Upper lobe of left lung (tissue), 6 donors: ENCODE data around the gene GFPT2. TPM values are rescaled to one million over a fixed set of nuclear protein-coding genes. Genes with fewer than 3 reads are reported as not detected.
A peak's percentile ranks its signal among the peaks of the same experiment; 100 is the strongest.

Experiments used
- ATAC-seq, 2 donors: fragments of 200-7000 bp; cut with Tn5 transposase; one replicate each; pipeline ENCODE4 v1.9.1; 2022; ENCODE audit warnings: mild to moderate bottlenecking in 2 of 2, moderate library complexity in 2 of 2; ENCODE audit not compliant: low FRiP score in 2 of 2
- DNase-seq, 2 donors: peaks; one replicate each; pipeline ENCODE4 v3.0.0-alpha.2; 2019 to 2020
- H3K27ac ChIP-seq, 4 donors: fragments of 200-600 bp; sonication (generic); one replicate each; pipeline ENCODE4 v1.5.1; 2016 to 2019
- H3K27me3 ChIP-seq, 4 donors: fragments of 200-600 bp; sonication (generic); one replicate each; pipeline ENCODE4 v1.5.1; 2017 to 2019
- H3K36me3 ChIP-seq, 4 donors: fragments of 200-600 bp; sonication (generic); one replicate each; pipeline ENCODE4 v1.5.1; 2016 to 2019
- H3K4me1 ChIP-seq, 4 donors: fragments of 200-600 bp; sonication (generic); one replicate each; pipeline ENCODE4 v1.5.1; 2018 to 2019
- H3K4me3 ChIP-seq, 4 donors: fragments of 200-600 bp; sonication (generic); one replicate each; pipeline ENCODE4 v1.5.1; 2017 to 2019; ENCODE audit warnings: mild to moderate bottlenecking in 2 of 4, moderate library complexity in 1 of 4
- H3K9me3 ChIP-seq, 4 donors: fragments of 200-600 bp; sonication (generic); one replicate each; pipeline ENCODE4 v1.5.1; 2018 to 2019
- EP300 ChIP-seq, 4 donors: sonication (generic); formaldehyde crosslinking; IDR thresholded peaks; one replicate each; pipeline ENCODE4 v1.5.1; 2017; ENCODE audit warnings: antibody characterized with exemption in 4 of 4, control low read depth in 2 of 4
- POLR2A ChIP-seq, 4 donors: fragments of 450-650 bp; IDR thresholded peaks; one replicate each; pipeline ENCODE4 v1.5.1; 2016 to 2017; ENCODE audit warnings: antibody characterized with exemption in 4 of 4, mild to moderate bottlenecking in 2 of 4
- POLR2AphosphoS5 ChIP-seq, 2 donors: sonication (generic); formaldehyde crosslinking; IDR thresholded peaks; one replicate each; pipeline ENCODE4 v1.5.1; 2017; ENCODE audit warnings: antibody characterized with exemption in 2 of 2
- WGBS, 2 donors: methylation state at CpG; one replicate each; pipeline ENCODE4 v1.1.5; 2017 to 2018; 5-methylcytosine and 5-hydroxymethylcytosine counted together
- total RNA-seq, 6 donors: library from RNA; depleted of rRNA in 4 of 6; stranded (reverse); fragments of >200 nt in 4 of 6; gene quantifications; one replicate each; pipeline versions ENCODE4 v1.1.0 to v1.2.1, GENCODE V29; 2016 to 2021
- TF ChIP-seq, protein P1 (sequence below), 6 experiments: fragments of 450-650 bp in 4 of 6; fragments of 200-600 bp in 2 of 6; sonication (generic) in 2 of 6; IDR thresholded peaks; one replicate each; pipeline ENCODE4 v1.5.1; 2016 to 2019; ENCODE audit warnings: antibody characterized with exemption in 6 of 6
- donor health status: DM: no; HTN: no; CAD: no; lungs with moderate emphysema.
- donor health status: DM: no; HTN: yes; CAD: no; lungs with severe emphysema.

The GFPT2 gene
- total RNA-seq = 10 to 100 TPM in 4 of 6 donors, 1 to 10 TPM in 2; 6.8 to 35.4 (median 18.0) TPM

DNA sequence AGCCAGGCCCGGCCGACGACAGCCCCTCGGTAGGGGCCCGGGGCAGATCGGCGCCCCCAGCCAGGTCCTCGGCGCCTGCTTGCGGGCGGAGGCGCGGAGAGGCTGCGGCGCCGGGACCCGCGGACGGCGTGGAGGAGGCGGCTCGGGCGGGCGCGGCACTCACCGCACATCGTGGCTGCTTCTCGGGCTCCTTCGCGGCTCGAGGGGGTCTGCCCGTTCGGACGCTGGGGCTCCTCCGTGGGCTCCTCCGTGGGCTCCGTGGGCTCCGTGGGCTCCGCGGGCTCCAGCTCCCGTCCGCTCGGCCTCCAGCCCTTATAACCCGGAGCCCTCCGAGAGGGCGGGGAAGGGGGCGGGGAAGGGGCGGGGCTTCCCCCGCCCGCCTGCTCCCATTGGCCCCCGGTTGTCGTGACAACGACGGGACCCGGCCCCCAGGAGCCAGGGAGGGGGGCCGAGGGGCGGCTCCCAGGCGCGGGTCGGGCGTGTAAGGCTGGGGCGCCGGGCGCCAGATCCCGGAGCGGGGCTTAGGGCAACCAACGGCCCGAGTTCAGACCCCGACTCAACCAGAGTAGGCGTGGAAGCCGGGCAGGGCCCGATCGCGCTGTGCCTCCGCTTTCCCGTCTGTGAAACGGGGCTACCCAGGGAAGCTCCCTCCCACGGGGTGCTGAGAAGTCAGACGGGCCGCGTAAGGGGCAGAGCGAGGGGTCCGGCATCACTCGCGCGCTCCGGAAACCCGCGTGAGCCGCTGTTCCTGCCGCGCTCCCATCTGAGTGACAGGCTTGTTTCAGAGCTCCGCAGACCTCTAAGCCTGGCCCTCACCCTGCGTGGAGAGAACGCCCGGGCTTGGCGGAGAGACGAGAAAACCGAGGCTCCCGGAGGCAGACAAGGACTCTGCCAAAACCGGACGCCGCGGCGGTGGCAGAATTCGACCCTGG lies at the start of gene GFPT2:
Gene GFPT2 (minus strand): TSS at position 289 of the 932 bp plus-strand sequence. CDS start 119 bp downstream, at position 170.
- no peaks in the 10 kb centered on the region for H3K9me3 ChIP-seq
- peak within 1 kb of the TSS; percentile 37 to 74 (median 72) for H3K27ac ChIP-seq
- peaks cover 0 to 21% (median 11%) of the 10 kb centered on the region in 4 donors for H3K27me3 ChIP-seq
- TF ChIP-seq POLR2A (IDR thresholded peaks at IDR 0.05) (peak in 2 of 4 donors; percentile 29 to 54), POLR2AphosphoS5 (IDR thresholded peaks at IDR 0.05) (peak in 1 of 2 donors; percentile 61)
- TF ChIP-seq, protein P1, sequence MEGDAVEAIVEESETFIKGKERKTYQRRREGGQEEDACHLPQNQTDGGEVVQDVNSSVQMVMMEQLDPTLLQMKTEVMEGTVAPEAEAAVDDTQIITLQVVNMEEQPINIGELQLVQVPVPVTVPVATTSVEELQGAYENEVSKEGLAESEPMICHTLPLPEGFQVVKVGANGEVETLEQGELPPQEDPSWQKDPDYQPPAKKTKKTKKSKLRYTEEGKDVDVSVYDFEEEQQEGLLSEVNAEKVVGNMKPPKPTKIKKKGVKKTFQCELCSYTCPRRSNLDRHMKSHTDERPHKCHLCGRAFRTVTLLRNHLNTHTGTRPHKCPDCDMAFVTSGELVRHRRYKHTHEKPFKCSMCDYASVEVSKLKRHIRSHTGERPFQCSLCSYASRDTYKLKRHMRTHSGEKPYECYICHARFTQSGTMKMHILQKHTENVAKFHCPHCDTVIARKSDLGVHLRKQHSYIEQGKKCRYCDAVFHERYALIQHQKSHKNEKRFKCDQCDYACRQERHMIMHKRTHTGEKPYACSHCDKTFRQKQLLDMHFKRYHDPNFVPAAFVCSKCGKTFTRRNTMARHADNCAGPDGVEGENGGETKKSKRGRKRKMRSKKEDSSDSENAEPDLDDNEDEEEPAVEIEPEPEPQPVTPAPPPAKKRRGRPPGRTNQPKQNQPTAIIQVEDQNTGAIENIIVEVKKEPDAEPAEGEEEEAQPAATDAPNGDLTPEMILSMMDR (IDR thresholded peaks at IDR 0.05) = no peak
- peaks cover 19 to 28% (median 22%) of the 10 kb centered on the region in 4 donors for H3K4me1 ChIP-seq
- peak; percentile 88 to 94 for ATAC-seq
- H3K36me3 ChIP-seq = no peaks in the 10 kb centered on the region
- H3K4me3 ChIP-seq = peak within 1 kb of the TSS; percentile 5 to 74 (median 56)
- WGBS, 2 donors = 1% methylated on average over 36 of the region's 106 CpGs; no CpG with 5 or more reads in 1 of the 2 donors
- DNase-seq = peak; percentile 77 to 95

DNA sequence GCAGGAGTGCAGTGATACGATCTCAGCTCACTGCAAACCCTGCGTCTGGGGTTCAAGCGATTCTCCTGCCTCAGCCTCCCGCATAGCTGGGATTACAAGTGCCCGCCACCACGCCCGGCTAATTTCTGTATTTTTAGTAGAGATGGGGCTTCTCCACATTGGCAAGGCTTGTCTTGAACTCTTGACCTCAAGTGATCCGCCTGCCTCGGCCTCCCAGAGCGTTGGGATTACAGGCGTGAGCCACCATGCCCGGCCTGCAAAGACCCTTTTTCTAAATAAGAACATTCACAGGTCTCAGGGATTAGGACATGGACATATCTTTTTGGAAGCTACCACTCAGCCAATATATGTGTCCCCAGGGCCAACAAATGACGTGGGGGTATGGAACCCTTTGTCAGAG lies 49.6 kb upstream of the GFPT2 start:
- no peaks in the 10 kb centered on the region for H3K4me1 ChIP-seq
- no peaks in the 10 kb centered on the region for H3K9me3 ChIP-seq
- no peak overlapping the region for H3K4me3 ChIP-seq
- no peaks in the 10 kb centered on the region for H3K36me3 ChIP-seq
- TF ChIP-seq POLR2A (IDR thresholded peaks at IDR 0.05) = no peak
- TF ChIP-seq, protein P1 (IDR thresholded peaks at IDR 0.05) = no peak
- no peak for TF ChIP-seq POLR2AphosphoS5 (IDR thresholded peaks at IDR 0.05)
- no peak for TF ChIP-seq EP300 (IDR thresholded peaks at IDR 0.05)
- H3K27ac ChIP-seq = no peak overlapping the region
- DNase-seq (no peak), ATAC-seq (no peak)
- H3K27me3 ChIP-seq = no peaks in the 10 kb centered on the region
- WGBS, 2 donors = 92 to 93% methylated on average over 13 of the region's 13 CpGs

DNA sequence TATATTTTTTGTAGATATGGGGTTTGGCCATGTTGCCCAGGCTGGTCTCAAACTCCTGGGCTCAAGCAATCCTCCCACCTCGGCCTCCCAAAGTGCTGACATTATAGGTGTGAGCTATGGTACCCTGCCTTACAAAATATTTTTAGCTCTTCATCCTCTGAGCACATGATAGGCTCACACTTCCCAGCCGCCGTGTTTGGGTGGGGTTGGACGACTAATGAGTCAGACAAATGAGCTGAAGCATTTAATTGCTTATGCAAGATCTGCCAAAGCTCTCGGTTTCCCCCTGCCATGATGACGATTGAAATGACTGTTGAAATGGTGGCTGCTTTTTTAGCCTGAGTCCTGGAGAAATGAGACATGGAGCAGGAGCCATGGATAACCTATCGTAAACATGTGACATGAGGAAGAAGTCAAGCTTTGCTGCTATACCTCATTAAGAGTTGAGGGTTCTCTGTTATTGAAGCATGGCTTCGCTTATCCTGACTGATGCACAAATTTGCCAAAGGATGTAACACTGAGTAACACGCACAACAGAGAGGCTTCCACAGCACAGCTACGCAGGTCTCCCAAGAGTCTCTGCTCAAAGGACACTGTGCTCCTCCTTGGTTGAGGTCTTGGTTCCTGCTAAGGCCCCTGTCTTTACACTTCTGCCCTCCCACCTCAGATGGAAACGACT lies 48.2 kb upstream of the GFPT2 start:
- WGBS, 2 donors = 86 to 92% methylated on average over 11 of the region's 11 CpGs
- Histone ChIP-seq H3K4me1 (no peaks in the 10 kb centered on the region), H3K27me3 (no peaks in the 10 kb centered on the region), H3K36me3 (no peaks in the 10 kb centered on the region), H3K4me3 (no peak overlapping the region), H3K27ac (no peak overlapping the region), H3K9me3 (no peaks in the 10 kb centered on the region)
- ATAC-seq = no peak
- DNase-seq = no peak
- TF ChIP-seq POLR2AphosphoS5 (IDR thresholded peaks at IDR 0.05) (no peak), POLR2A (IDR thresholded peaks at IDR 0.05) (no peak)
- TF ChIP-seq, protein P1 (IDR thresholded peaks at IDR 0.05) = no peak

DNA sequence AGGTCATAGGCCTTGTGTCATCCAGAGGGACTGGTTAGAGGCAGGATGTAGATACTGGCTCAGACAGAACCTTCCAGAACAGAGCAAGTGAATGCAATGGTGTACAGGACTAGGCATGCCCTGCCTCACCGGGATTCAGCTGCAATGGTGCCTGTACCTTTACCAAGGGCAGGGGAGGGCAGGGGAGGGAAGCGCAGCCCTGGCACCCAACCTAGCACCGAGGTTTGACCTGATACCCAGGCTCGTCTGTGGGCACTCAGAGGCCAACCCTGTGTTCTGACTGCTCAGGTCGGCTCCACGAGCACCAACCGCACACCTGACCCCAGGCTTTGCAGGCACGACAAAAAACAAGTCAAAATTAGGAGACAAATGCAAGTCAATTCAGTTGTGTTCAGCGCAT lies 47.3 kb upstream of the GFPT2 start:
- H3K27ac ChIP-seq = no peak overlapping the region
- ATAC-seq (no peak), DNase-seq (no peak)
- WGBS, 2 donors = 79 to 97% methylated on average over 4 to 9 of the region's 9 CpGs
- H3K4me1 ChIP-seq = no peaks in the 10 kb centered on the region
- H3K27me3 ChIP-seq = no peaks in the 10 kb centered on the region
- H3K9me3 ChIP-seq = no peaks in the 10 kb centered on the region
- TF ChIP-seq POLR2AphosphoS5 (IDR thresholded peaks at IDR 0.05) = no peak
- no peak for TF ChIP-seq POLR2A (IDR thresholded peaks at IDR 0.05)
- no peak for TF ChIP-seq EP300 (IDR thresholded peaks at IDR 0.05)
- TF ChIP-seq, protein P1 (IDR thresholded peaks at IDR 0.05) = no peak
- no peak overlapping the region for H3K4me3 ChIP-seq
- no peaks in the 10 kb centered on the region for H3K36me3 ChIP-seq
